SK-N-MC (cell line): ENCODE data around the gene DNAH17.

ENCODE experiments used
- EZH2 ChIP-seq: fragments of 200-600 bp; sonication (generic); IDR thresholded peaks from one replicate; pipeline ENCODE4 v1.6.1; 2017; ENCODE audit warnings: antibody characterized with exemption
- FOXP2 ChIP-seq: optimal IDR thresholded peaks from 2 replicates; pipeline ENCODE3; 2011; ENCODE audit warnings: mild to moderate bottlenecking, moderate library complexity; ENCODE audit not compliant: insufficient read depth; ENCODE audit errors: extremely low read length, control extremely low read depth
- POLR2AphosphoS5 ChIP-seq: IDR thresholded peaks from 2 replicates; pipeline ENCODE4 v1.6.1; 2012; ENCODE audit warnings: mild to moderate bottlenecking, low read depth, low read length, borderline replicate concordance

DNA sequence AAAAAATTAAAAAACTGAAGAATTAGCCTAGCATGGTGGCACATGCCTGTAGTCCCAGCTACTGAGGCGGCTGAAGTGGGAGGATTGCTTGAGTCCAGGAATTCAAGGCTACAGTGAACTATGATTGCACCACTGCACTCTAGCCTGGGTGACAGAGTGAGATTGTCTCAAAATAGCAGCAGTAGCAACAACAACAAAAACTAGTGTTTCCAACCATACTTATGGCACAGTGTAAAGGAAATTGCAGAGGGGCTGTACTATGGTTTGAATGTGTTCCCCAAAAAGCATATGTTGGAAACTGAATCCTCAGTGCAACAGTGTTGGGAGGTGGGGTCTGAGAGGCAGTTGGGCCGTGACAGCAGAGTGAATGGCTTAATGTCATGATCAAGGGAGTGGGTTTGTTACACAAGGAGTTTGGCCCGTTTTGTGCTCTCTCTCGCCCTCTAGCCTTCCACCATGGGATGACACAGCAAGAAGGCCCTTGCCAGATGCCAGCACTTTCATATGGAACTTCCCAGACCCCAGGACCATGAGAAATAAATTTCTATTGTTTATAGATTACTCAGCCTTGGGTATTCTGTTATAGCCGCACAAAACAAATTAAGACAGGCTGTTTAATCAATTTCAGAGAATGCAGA is 128.7 kb downstream of the DNAH17 start:
- TF ChIP-seq EZH2: no peak
- no peak for TF ChIP-seq POLR2AphosphoS5
- no peak for TF ChIP-seq FOXP2
